OCI-LY7 (cell line): ENCODE results near the gene ANKUB1. TPM values are rescaled to one million over a fixed set of nuclear protein-coding genes. Genes with fewer than 3 reads are reported as not detected.
A peak's percentile ranks its signal among the peaks of the same experiment; 100 is the strongest.

Experiments
- BruUV-seq: library from RNA; stranded (reverse); fragments of 400-500 nt; replicated peaks from 2 replicates; lab custom pipeline; 2021; lab: Mats Ljungman, UMichigan
- CTCF ChIA-PET: fragments of 300-600 bp; sonication (Branson Sonifier 250); formaldehyde crosslinking; loops from one replicate; lab custom pipeline; 2022; ENCODE audit warnings: antibody characterized with exemption; ENCODE audit not compliant: unreplicated experiment; lab: Charles Lee
- POLR2A ChIA-PET: fragments of 300-600 bp; sonication (Branson Sonifier 250); formaldehyde crosslinking; loops from one replicate; lab custom pipeline; 2022; ENCODE audit warnings: antibody characterized with exemption; lab: Charles Lee
- DNase-seq: peaks from one replicate; pipeline ENCODE4 v3.0.0-alpha.2; 2015; ENCODE audit warnings: low spot score
- H2AFZ ChIP-seq: fragments of 200-600 bp; sonication (generic), shearing (Covaris generic); 2 replicates; pipeline ENCODE4 v1.6.1; 2014; ENCODE audit warnings: mild to moderate bottlenecking, antibody characterized with exemption, low read length, moderate library complexity
- H3K27ac ChIP-seq: fragments of 200-600 bp; sonication (generic); 2 replicates; pipeline ENCODE4 v1.5.1; 2014; ENCODE audit warnings: mixed run types, low read depth, mild to moderate bottlenecking, moderate library complexity, low read length, inconsistent platforms; ENCODE audit not compliant: poor library complexity, severe bottlenecking
- H3K36me3 ChIP-seq: fragments of 200-600 bp; sonication (generic); 2 replicates; pipeline ENCODE4 v1.6.1; 2014; ENCODE audit warnings: mild to moderate bottlenecking, antibody characterized with exemption, low read length, moderate library complexity, mixed read lengths; ENCODE audit not compliant: insufficient read depth
- H3K4me1 ChIP-seq: fragments of 200-600 bp; sonication (generic); 2 replicates; pipeline ENCODE4 v1.5.1; 2014; ENCODE audit warnings: mild to moderate bottlenecking, low read length; ENCODE audit not compliant: insufficient read depth, poor library complexity, severe bottlenecking
- H3K4me2 ChIP-seq: fragments of 200-600 bp; sonication (generic); 2 replicates; pipeline ENCODE4 v1.6.1; 2014; ENCODE audit warnings: mild to moderate bottlenecking, low read length
- H3K4me3 ChIP-seq: fragments of 200-600 bp; sonication (generic); 2 replicates; pipeline ENCODE4 v1.5.1; 2014; ENCODE audit warnings: mild to moderate bottlenecking, low read depth, low read length; ENCODE audit not compliant: poor library complexity, severe bottlenecking
- H3K79me2 ChIP-seq: fragments of 200-600 bp; sonication (generic); 2 replicates; pipeline ENCODE4 v1.6.1; 2016; ENCODE audit warnings: low read depth, mild to moderate bottlenecking, low read length, moderate library complexity, mixed read lengths; ENCODE audit not compliant: insufficient read depth
- H3K9me2 ChIP-seq: fragments of 200-600 bp; sonication (generic); 2 replicates; pipeline ENCODE4 v1.6.1; 2016; ENCODE audit warnings: mild to moderate bottlenecking, low read length, mixed read lengths; ENCODE audit not compliant: insufficient read depth
- H3K9me3 ChIP-seq: fragments of 200-600 bp; sonication (generic); 2 replicates; pipeline ENCODE4 v1.6.1; 2014; ENCODE audit warnings: mild to moderate bottlenecking, mixed run types, low read length, mixed read lengths
- H4K20me1 ChIP-seq: fragments of 200-600 bp; sonication (generic); 2 replicates; pipeline ENCODE4 v1.6.1; 2014; ENCODE audit warnings: mild to moderate bottlenecking, antibody characterized with exemption, low read length, moderate library complexity, mixed read lengths; ENCODE audit not compliant: insufficient read depth
- EZH2phosphoT487 ChIP-seq: fragments of 200-600 bp; sonication (generic); IDR thresholded peaks from 2 replicates; pipeline ENCODE4 v1.6.1; 2018; ENCODE audit warnings: low read depth, borderline replicate concordance, mild to moderate bottlenecking, mixed run types, antibody characterized with exemption, low read length, moderate library complexity, mixed read lengths
- intact Hi-C: fragments of 100-400 bp; cut with micrococcal nuclease; formaldehyde crosslinking; loops from one replicate; pipeline ENCODE4 v1.10.0; 2022; ENCODE audit not compliant: unreplicated experiment
- total RNA-seq, 2 experiments: library from RNA; depleted of rRNA in 1 of 2; stranded (reverse); fragments of >200 nt in 1 of 2; shearing (Covaris generic) in 1 of 2; gene quantifications; 2 replicates each; pipeline ENCODE4 v1.2.3, GENCODE V29; 2014 to 2022
- TF ChIP-seq, protein P1 (sequence below): fragments of 200-600 bp; sonication (generic); conservative IDR thresholded peaks from 2 replicates; pipeline ENCODE4 v1.5.1; 2014; ENCODE audit warnings: mild to moderate bottlenecking, antibody characterized with exemption, low read length, moderate library complexity, mixed read lengths

Gene ANKUB1
- total RNA-seq, 2 experiments from 2014 or later, result not detected

DNA sequence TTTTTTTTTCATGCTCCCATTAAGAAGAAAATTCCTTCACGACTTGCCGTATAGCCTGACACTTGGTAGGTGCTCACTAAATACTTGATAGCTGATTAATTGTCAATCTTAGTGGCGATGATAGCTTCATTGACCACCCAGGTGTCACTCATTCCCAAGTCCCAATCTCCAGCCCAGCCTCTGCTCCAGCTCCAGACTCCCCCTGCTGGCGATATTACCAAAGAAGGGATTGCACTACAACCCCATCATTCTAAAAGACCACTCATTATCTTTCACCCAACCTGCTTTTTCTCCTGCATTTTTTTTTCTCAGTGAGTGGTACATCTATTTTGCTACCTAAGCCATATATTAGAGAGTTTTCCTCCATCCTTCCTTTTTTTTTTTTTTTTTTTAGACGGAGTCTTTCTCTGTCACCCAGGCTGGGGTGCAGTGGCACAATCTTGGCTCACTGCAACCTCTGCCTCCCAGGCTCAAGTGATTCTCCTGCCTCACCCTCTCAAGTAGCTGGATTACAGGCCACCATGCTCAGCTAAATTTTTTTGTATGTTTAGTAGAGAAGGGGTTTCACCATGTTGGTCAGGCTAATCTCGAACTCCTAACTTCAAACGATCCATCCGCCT is 20.6 kb downstream of the ANKUB1 start:
- intact Hi-C loops, result no loop called here
- ChIA-PET CTCF (interaction anchor here (0.5 to 2.6 kb wide), 3 partner anchors 36 to 519 kb away, joined by 3 to 8 read pairs (median 4); no protein-coding TSS in a partner anchor), POLR2A (interaction anchor here (0.7 kb wide), 2 partner anchors 55 to 1151 kb away, joined by 3 read pairs; no protein-coding TSS in a partner anchor)
- H3K4me2 ChIP-seq, result no peak overlapping the region
- no peaks in the 10 kb centered on the region for H3K9me2 ChIP-seq
- no peaks in the 10 kb centered on the region for H3K36me3 ChIP-seq
- H3K4me3 ChIP-seq, result no peak overlapping the region
- H3K27ac ChIP-seq, result no peak overlapping the region
- TF ChIP-seq EZH2phosphoT487, result no peak
- TF ChIP-seq, protein P1, sequence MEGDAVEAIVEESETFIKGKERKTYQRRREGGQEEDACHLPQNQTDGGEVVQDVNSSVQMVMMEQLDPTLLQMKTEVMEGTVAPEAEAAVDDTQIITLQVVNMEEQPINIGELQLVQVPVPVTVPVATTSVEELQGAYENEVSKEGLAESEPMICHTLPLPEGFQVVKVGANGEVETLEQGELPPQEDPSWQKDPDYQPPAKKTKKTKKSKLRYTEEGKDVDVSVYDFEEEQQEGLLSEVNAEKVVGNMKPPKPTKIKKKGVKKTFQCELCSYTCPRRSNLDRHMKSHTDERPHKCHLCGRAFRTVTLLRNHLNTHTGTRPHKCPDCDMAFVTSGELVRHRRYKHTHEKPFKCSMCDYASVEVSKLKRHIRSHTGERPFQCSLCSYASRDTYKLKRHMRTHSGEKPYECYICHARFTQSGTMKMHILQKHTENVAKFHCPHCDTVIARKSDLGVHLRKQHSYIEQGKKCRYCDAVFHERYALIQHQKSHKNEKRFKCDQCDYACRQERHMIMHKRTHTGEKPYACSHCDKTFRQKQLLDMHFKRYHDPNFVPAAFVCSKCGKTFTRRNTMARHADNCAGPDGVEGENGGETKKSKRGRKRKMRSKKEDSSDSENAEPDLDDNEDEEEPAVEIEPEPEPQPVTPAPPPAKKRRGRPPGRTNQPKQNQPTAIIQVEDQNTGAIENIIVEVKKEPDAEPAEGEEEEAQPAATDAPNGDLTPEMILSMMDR, result peak; percentile 86
- peak; percentile 45 for DNase-seq
- no peaks in the 10 kb centered on the region for H3K9me3 ChIP-seq
- H3K4me1 ChIP-seq, result no peaks in the 10 kb centered on the region
- no peaks in the 10 kb centered on the region for H4K20me1 ChIP-seq
- no peaks in the 10 kb centered on the region for H3K79me2 ChIP-seq
- BruUV-seq, result no TSS peak
- H2AFZ ChIP-seq, result no peak overlapping the region

DNA sequence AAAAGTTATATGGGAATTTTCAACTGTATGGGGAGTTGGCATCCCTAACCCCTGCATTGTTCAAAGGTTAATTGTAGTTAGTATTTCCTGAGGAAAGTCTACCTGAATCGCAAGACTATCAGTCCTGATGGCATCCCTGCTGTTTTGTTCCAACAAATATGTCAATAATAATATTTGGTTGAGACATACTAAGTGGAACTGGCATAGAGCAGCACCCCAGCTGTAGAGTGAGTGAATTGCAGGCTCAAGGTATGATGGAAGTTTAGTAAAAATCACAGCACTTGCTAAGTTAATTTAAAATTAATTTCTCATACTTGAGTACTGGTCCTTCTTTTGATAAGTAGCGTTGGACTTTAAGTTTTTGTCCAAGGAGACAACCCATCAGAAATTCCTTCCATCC is 22.1 kb downstream of the ANKUB1 start:
- Histone ChIP-seq H3K36me3 (no peaks in the 10 kb centered on the region), H3K9me2 (no peaks in the 10 kb centered on the region), H3K79me2 (no peaks in the 10 kb centered on the region), H3K4me1 (no peaks in the 10 kb centered on the region), H3K4me2 (no peak overlapping the region), H3K9me3 (no peaks in the 10 kb centered on the region), H3K27ac (no peak overlapping the region), H4K20me1 (no peaks in the 10 kb centered on the region), H2AFZ (no peak overlapping the region), H3K4me3 (no peak overlapping the region)
- ChIA-PET CTCF (interaction anchor here (2.6 kb wide), 1 partner anchor 38 kb away, joined by 8 read pairs; no protein-coding TSS in a partner anchor), POLR2A (interaction anchor here (0.6 to 1.3 kb wide), 2 partner anchors 105 to 223 kb away, joined by 3 read pairs; no protein-coding TSS in a partner anchor)
- TF ChIP-seq EZH2phosphoT487, result no peak
- TF ChIP-seq, protein P1, result peak; percentile 28; the same call in 1 of the 2 replicates
- DNase-seq, result no peak
- intact Hi-C loops, result no loop called here
- BruUV-seq, result no TSS peak

DNA sequence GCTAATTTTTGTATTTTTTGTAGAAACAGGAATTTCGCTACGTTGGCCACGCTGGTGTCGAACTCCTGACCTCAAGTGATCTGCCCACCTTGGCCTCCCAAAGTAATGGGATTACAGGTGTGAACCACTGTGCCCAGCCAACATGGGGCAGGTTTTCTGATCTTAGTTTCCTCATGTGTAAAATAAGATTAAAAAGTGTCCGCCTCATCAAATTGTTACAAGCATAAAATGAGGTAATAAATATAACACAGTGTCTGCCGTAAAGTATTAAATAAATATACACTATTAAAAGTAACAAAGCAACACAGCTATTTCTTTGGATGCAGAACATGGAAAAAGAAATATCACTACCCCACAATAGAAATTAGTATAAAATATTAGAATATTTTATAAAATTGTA is 23.6 kb downstream of the ANKUB1 start:
- no peak for TF ChIP-seq EZH2phosphoT487
- TF ChIP-seq, protein P1, result no peak
- Histone ChIP-seq H3K4me3 (no peak overlapping the region), H2AFZ (no peak overlapping the region), H3K36me3 (no peaks in the 10 kb centered on the region), H3K27ac (no peak overlapping the region), H4K20me1 (no peaks in the 10 kb centered on the region), H3K9me2 (no peaks in the 10 kb centered on the region), H3K4me1 (no peaks in the 10 kb centered on the region), H3K4me2 (no peak overlapping the region), H3K79me2 (no peaks in the 10 kb centered on the region), H3K9me3 (no peaks in the 10 kb centered on the region)
- intact Hi-C loops, result loop anchor here (5.0 kb wide), 1 partner anchor 454 kb away; no protein-coding TSS in a partner anchor
- no TSS peak for BruUV-seq
- CTCF ChIA-PET, result interaction anchor here (1.0 kb wide), 1 partner anchor 39 kb away, joined by 4 read pairs; no protein-coding TSS in a partner anchor
- POLR2A ChIA-PET, result interaction anchor here (0.6 to 1.2 kb wide), 3 partner anchors 40 to 813 kb away, joined by 3 to 8 read pairs (median 4); no protein-coding TSS in a partner anchor
- no peak for DNase-seq
